ENCODE data around the gene E2F2.

Gene E2F2

DNA sequence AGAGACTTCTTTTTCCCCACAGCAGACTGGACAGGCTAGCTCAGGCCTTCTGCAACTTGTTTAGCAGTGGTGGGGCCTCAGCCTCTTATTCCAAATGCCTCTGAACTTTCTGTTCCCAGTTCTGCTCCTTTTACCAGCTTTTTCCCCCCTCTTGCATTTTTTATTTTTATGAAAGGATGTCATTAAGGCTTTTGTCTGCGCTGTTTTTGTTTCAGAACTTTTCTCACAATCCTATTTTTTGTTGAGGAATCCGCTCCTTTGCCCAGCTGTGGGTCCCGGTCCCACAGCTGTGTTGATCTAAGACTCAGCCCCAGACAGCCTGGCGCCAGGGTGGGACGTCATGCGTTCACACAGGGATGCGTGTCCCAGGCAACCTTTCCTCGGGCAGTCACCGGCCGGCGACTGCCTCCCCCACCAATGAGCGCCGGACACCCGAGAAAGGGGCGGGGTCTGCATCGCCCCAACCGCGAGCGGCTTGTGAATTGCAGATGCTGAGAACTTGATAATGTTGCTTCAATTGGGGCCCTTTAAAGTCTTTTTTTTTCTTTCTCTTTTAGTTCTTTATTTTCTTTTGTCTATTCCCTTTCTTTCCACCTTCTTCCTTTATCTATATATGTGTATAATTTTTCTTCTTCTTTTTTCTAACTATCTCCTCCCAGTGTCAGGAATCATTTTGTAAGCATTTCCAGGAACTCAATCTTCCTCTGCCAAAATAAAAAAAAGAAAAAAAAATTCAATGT lies 31.3 kb upstream of the E2F2 start:
- DNase-seq = peak; percentile 41

DNA sequence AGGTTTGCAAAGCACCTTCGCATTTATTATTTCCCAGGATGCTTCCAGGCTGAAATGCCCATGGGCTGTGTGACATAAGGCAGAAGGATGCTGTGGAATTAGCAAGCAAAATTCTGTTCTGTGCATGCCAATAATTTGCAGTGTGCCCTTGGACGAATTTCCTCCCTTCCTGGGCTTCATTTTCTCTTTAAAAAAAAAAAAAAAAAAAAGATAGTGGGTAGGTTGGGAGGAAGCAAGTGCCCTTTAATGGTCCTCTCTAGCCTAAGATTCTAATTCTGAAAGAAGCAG lies 30.7 kb upstream of the E2F2 start:
- no peak for DNase-seq

DNA sequence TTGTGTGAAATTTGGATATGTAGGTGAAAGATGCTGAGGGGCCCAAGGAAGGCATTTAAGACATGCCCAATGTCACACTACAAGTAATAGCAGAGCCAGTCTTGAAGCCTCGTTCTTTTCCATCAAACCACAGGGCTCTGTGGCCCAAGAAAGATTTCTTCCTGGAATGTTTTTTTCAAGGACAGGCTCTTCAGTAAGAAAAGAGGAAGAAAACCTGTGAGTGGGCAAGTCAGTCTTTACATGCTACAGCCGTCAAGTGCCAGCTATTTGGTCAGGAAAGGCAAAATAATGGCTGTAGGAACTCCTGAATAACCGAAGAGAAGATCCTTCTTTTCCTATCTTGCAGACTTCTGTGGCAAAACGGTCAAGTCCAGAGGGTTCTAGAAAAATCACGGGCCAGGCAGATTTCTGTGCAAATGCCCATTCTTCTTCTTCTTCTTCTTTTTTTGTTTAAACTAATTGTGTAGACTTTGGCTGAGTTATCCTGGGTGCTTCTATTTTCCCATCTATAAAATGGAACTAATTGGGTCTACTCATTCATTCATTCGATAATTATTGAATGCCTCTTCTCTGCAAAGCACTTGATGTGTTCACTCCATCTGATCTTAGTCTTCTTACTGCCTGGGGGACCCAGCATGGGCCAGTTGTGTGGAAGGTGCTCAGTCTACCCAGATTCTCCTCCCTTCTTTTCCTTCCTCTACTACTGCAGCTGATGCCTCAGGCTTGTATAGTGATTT lies 30.2 kb upstream of the E2F2 start:
- no peak for DNase-seq

DNA sequence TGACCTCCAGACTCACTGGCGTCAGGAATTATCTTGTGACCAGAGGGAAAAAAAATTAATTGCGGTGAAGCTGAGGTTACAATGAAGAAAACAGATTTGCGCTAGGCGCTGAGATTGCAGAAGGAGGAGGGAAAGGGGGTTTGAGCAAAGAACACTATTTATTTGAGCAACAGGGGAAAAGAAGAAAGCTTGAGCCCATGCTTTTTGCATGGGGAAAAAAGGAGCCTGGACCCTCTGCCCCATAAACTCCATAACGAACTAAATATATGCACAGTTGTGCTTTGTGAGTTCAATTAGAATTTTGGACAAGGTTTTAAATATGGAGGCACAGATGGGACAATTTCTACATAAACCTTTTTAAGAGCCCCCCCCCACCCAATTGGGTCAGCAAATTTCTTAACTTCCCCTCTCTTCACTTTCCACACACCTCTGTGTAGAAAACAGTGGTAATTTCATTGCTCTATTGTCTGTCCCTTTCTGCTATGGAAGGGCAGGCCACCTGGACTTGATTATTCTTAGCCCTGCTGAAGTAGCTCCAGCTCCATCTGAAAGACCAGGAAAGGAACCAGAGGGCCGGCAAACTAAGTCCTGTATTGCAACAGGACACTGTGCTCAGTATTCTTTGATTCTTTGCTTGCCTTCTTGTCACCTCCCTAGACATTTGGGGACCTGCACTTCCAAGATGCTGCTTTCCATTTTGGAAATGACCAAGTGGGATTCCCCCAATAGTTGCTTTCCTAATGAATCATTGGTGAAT lies 29.1 kb upstream of the E2F2 start:
- no peak for DNase-seq

DNA sequence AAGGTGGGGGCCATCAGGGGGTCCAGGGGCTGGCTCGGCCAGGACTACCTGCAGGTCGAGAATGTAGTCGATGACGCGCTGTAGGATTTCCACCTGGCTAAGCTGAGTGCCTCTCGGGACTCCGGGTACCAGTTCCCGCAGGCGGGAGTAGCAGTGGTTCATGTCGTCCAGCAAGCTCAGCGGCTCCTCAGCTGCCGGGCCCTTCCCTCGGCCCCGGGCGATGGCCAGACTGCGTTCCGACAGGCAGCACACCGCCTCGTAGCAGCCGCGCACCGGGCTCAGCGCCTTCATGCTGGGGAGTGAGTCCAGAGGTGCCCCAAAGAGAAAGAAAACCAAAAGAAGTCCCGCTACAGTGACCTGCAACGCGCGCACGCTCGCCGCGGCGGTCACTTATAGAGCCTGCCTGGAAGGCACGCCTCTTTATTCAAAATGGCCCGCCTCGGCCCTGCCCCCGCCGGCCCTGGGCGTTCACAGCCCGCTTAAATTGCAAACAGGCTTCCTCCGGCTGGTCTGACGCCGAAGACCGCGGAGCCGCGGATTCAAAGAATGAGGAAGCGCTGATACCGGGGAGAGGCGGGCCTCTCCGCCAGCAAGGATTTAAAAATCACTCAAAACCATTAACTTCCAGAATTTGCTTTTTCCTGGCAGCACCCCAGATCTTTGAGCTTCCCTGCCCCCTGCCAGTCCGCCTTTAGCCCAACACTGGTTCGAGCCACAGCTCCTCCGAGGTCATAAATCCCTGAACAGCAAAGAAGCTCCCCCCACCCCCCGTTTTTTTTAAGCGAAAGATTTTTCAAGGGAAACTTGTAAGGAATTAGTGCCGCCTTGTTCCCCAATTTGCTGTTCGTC lies 28.3 kb upstream of the E2F2 start, which contains the start of gene ID3:
ID3 (minus strand) TSS at position 366 of the 849 bp plus-strand sequence; CDS start at position 291, 75 bp downstream.
- DNase-seq = peak; percentile 89

DNA sequence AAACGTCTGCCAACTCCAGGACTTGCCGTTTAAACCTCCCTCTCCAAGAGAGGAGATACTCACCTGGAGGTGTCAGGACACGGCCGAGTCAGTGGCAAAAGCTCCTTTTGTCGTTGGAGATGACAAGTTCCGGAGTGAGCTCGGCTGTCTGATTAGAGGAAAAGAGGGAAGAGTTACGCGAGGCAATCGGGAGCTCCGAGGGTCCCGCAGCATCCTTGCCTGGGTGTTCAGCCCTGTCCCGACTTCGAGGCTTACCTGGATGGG lies 27.8 kb upstream of the E2F2 start:
- DNase-seq = no peak

DNA sequence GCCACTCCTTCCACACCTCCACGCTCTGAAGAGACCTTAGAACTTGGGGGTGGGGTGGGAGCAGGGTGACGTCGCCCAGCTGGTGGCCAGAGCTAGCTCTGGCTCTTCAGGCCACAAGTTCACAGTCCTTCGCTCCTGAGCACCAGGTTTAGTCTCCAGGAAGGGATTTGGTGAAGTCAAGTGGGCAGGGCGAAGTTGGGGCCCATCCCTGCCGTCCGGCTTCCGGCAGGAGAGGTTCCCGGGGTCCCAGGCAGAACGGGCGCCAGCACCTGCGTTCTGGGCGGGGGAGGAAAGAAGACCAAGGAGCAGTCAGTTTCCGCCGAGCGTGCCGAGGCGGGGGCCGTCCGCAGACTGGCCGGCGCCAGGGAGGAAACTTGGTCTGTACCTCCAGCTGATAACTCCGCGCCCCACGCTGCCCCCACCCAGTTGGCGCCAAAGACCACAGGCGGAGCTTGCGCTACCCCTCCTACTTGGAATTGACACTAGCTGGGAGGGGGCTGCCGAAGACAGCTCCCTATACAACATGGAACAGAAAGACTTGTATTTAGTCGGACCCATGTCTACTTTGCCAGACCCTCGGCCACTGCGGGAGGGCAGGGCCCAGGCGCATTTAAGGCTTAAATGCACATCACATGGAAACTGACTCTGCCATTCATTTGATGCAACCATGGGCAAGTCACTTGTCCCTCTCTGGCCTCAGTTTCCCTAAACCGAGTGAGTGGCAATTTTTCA lies 27.3 kb upstream of the E2F2 start:
- DNase-seq = no peak

DNA sequence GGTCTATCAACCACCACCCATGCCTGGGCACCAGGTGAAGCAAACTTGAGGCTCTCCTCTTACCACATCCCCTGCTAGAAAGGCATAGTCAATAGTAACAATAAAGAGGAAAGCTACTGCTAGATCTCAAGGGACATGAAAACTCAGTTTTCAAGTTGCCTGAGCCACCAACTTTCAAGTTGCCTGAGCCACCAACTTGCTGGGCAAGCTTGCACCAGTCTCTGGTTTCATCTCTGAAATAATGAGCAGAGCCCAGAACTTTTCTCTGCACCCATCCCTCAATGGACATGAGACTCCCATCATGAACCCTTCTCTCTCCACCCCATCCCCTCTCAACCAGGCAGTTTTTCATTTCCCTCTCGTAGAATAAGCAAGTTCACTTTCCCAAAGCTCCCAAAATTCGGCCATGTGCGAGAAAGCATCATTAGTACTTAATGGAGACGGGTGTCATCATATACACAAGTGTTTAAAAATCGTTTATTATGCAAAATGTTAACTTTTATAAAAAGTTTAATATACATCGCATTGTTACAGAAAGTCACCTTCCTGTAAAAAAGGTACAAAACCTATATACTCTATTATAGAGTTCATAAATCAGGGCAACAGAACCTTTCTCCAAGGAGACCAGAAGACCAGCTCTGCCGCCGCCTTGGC lies 26.6 kb upstream of the E2F2 start:
- DNase-seq = no peak

DNA sequence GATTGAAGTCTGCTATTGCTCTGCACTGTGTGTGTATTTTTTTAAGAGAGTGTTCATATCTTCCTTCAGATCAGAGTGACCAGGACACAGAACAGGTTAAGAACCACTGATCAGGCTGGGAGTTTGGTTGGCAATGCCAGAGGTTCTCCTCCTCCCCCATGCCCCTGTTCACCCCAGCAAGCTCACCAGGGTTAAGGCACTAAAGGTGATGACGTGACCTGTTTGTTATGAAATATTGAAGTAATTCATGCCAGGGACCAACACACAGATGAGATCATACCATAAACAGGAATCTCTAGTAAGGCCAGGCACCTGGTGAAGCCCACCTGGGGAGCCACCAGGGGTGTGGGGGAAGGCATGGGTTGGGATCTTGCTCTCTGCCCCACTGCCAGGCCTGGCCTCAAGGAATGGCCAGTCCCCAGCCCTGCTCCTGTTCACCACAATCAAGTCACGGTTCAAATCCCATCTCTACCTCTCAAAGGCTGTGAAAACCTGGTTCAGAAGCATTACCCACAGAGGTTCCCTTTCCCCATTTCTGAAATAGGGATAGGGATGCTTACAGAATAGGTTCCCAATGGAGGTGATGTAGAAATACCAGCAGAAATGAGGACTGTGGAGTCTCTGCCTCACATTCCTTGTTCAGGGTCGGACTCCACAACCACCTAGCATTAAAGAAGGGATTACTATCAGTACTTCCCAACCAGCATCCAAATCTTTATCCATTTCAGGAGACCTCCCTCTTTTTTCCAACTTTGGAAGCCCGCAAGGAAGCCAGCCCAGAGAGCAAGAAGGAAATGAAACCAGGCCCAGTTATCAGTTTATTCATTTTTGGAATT lies 25.8 kb upstream of the E2F2 start:
- no peak for DNase-seq

DNA sequence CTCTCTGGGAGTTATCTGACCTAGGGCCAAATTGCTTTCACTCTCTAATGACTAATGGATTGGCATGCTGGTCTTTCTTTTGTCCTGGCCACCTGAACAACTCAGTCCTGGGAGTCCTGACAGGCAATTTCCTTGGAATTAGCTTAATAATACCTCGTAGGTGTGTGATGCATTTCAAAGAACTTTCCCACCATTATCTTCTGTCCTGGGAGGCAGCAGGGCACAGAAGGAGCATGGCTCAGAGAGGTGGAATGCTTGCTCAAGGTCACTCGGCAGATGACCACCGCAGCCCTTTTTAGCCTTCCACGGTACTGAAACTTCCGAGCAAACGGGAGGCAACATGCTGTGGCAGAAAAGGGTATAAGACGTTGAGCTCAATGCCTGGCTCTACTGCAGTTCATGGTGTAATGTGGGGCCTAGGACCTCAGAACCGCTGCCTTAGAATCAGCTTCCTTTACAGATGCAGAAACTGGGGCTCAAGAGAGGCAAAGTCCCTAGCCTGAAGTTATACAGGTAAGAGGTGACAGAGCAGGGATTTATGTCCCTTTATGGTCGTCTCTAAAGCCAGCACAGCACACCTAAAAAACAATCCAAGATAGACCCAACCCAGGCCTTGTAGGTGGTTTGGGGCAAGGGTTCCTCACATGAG lies 25.1 kb upstream of the E2F2 start:
- DNase-seq = no peak

DNA sequence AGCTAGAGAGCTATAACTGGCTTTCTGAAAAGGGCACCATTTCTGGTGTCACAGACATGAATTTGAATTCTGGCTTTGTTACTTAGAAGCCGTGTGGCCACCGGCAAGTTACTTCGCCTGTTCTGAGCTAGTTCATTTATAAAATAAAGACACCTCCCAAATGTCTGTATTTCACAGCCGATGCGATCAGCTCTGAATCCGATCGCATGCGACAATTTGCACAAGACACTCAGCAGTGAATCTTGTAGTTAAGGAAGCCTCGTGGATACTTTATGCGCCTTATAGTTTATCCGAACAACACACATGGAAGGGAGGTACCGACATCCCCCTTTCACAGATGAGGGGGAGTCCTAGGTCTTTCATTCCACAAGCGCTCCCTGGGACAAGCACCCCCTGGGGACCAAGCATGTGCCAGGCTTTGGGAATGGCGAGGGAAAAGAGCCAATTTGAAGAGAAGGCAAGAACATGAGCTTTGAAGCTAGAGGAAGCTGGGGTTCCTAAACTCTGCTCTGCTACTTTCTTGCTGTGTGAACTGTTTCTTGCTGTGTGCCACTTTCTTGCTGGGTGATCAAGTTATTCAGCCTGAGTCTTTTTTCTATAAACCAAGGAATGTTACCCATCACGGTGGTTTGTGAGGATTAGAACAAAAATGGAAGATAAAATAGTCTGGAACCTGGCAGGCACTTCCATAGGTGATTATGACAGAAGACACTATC lies 24.4 kb upstream of the E2F2 start:
- DNase-seq = no peak

DNA sequence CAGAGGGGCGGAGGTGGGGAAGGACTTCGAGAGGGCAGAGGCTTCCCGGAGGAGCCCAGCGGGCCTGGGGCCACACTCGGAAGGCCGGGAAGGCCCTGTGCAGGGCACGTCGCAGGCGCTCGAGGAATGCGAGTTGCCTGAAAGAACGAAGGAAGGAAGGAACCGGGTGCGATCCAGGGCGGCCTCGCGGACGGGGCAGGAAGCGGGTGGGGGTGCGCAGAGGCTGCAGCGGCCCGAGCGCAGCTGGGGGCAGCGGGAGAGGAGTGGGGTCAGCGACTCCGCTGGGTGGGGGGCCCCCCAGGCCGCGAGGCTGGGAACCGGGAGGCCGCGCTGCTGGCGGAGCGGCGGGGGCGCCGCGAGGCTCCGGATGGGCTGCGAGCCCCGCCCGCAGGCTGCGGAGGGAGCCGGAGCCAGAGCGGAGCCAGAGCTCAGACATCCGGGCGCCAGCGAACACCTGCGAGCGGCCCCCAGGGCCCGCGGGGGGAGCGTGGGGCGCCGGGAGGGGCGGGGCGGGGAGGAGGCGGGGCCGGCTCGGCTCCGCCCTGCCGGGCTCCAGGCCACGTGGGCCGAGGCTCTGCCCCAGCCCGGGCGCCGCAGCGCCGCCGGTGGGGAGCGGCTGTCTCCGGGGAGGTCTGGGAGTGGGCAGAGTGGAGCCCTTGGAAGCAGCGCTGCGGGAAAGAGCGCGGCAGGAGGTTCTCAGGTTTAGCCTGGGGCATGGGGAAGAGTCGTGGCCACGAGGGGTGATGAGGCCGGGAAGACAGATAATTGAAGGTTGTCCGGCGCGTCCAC lies 23.6 kb upstream of the E2F2 start:
- peak; percentile 76 for DNase-seq

DNA sequence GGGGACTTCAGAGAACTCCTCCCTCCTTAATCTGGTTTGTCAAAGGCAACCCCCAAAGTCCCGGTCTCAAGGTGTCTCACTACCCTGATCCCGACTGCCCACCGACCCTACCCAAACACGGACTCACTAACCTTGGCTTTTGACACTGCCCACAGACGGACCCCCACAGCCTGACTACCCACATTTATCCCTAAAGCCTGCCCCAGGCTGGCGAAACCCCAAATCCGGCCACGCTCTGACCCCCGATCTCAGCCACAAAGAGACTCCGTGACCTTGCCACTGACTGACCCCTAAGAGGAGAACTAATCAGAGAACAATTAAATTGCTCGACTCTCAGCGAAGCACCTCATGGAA lies 23.1 kb upstream of the E2F2 start:
- no peak for DNase-seq

DNA sequence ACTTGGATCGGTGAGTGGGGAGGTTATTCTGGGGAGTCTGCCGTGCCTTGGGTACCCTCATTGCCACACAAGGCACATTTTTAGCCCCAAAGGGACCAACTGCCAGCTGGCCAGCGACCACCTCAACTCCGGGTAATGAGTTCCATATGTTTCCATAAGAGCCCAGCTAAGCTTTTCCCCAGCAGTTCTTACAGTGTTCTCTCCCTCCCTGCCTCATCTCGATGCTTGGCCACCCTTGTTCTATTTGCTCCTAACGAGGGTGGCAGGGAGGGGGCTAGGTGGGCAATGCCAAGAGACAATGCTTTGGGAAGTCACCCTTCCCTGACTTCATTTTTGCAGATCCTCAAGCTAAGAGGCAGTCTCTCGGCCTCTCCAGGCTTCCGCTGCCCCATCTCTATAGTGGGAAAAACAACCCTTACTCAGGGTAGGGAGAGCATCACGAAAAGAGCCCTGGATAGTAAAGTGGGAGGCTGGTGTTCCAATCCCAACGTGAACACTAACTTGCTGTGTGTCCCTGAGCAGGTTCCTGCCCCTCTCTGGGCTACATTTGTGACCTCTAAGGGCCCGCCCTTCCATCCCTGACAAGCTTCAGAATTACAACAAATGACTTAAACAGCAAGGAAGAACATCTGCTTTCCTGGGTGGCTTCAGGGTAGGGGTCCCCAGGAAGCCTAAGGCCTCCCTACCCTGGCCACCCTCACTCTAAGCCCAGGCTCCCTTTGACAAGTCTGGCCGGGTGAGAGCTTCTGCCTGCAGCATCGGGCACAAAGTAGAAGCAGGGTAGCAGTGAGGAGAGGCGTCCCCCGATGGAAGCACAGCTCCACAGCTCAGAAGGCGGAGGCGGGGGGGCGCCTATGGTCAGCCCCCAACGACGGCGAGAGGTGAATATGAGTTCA lies 22.4 kb upstream of the E2F2 start:
- no peak for DNase-seq

DNA sequence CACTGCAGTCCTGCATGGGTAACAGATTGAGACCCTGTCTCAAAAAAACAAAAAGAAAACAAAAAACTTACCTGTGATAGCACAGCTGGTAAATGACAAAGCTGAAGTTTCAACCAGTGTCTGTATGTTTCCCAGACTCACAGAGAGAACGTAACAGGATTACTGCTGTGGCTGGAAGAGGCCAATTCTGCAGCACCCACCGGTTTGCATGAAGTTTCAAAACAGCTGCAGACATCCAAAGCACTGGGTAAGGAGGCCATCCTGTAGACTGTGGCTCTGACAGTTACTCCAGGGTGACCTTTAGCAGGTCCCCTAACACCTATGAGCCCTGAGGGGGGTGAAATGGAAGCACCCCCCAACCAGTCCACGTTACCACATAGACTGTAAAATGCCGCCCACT lies 20.8 kb upstream of the E2F2 start:
- no peak for DNase-seq

DNA sequence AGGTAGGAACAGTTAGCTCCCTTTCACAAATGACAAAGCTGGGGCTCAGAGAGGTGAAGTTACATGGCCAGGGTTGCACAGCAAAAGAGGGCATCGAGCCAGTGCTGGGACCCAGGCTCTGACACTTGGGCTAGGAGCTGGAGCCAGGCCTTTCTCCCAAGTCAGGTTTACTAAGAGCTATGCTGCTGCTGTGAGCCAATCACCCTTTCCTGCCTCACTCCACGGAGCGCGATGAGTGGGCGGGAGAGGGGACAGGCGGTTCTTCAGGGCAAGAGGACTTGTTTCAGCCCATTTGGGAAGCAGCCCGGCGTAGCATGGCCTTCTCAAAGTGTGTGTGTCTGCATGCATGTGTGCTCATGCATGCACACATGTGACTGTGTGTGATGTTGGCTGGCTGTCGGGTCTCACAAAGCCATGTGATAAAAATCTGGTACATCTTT lies 17.7 kb upstream of the E2F2 start:
- DNase-seq = no peak

DNA sequence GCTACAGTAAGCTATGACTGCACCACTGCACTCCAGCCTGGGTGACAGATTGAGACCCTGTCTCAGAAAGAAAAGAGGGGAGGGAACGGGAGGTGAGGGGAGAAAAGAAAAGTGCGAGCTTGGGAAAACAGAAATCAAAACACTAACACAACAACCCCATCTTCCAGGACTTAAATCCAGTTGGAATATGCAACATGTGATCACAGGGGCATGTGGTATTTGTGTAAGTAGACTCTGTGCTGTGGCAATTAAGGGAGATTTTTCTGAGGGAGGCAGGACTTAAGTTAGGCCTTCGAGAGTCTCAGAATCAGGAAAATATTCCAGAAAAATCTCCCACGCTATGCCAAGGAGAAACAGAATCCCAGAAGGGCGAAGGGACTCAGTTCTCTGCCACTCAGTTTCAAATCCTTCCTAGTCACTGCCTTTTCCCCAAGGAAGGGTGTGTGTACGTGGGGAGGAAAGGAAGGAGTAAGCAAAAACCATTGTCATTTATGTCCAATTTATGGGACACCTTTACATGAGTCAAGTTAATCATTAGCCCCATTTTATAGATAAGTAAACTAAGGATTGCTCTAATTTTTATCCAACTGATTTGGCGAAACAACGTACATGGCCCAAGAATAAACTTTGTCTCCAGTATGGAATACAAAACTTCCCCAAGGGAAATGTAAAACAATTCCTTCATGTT lies 16.0 kb upstream of the E2F2 start:
- DNase-seq = no peak

Data from effector CD8-positive, alpha-beta T cell (primary cell).